ENCODE results near the gene SIDT1. TPM values are rescaled to one million over a fixed set of nuclear protein-coding genes. Genes with fewer than 3 reads are reported as not detected.

The SIDT1 gene
- total RNA-seq, 1 donor from 2014 or later = not detected

- no peaks in the 10 kb centered on the region for H3K27me3 ChIP-seq (ENCODE audit: insufficient read depth, low read length)
- no peak overlapping the region for H3K9ac ChIP-seq (ENCODE audit: low read length)
- H3K36me3 Mint-ChIP-seq (ENCODE audit: low read depth, unreplicated experiment) = peaks cover 19% of the 10 kb centered on the region
- no peaks in the 10 kb centered on the region for H3K27me3 Mint-ChIP-seq (ENCODE audit: low read depth, unreplicated experiment)
- no peak overlapping the region for H3K27ac ChIP-seq (ENCODE audit: low read depth, low read length)
- DNase-seq (ENCODE audit: low read depth) (no peak), FAIRE-seq (no peak)
- H3K79me2 ChIP-seq (ENCODE audit: insufficient read depth, low read length) = no peaks in the 10 kb centered on the region
- H3K4me3 Mint-ChIP-seq (ENCODE audit: unreplicated experiment) = no peak overlapping the region
- no peaks in the 10 kb centered on the region for H4K20me1 ChIP-seq (ENCODE audit: insufficient read depth, low read length)
- no peak overlapping the region for H3K4me3 ChIP-seq (ENCODE audit: insufficient read depth, low read depth, low read length)
- H3K9me3 ChIP-seq (ENCODE audit: insufficient read depth, low read depth, low read length) = no peaks in the 10 kb centered on the region
- peaks cover 16% of the 10 kb centered on the region for H3K36me3 ChIP-seq (ENCODE audit: insufficient read depth, low read length)
- H3K27ac Mint-ChIP-seq (ENCODE audit: unreplicated experiment) = no peak overlapping the region
- H2AFZ ChIP-seq (ENCODE audit: low read depth, low read length) = no peak overlapping the region
- no peak for TF ChIP-seq CTCF (IDR thresholded peaks at IDR 0.05; ENCODE audit: insufficient read depth, low read depth, low read length)
- no peak for TF ChIP-seq EZH2 (IDR thresholded peaks at IDR 0.05; ENCODE audit: insufficient read depth, low read length)
- no peak overlapping the region for H3K4me2 ChIP-seq (ENCODE audit: low read length)
- no peaks in the 10 kb centered on the region for H3K4me1 ChIP-seq (ENCODE audit: insufficient read depth, low read length)
- no peaks in the 10 kb centered on the region for H3K9me3 Mint-ChIP-seq (ENCODE audit: unreplicated experiment)
- no peaks in the 10 kb centered on the region for H3K4me1 Mint-ChIP-seq (ENCODE audit: low read depth, unreplicated experiment)
These were observed 130.5 kb downstream of the SIDT1 start for GRCh38 chr3:113662824-113663223.

GRCh38 chr3:113663324-113663750 is 131.0 kb downstream of the SIDT1 start:
- Histone ChIP-seq H3K27ac (ENCODE audit: low read depth, low read length) (no peak overlapping the region), H3K36me3 (ENCODE audit: insufficient read depth, low read length) (peaks cover 16% of the 10 kb centered on the region), H3K4me2 (ENCODE audit: low read length) (no peak overlapping the region), H2AFZ (ENCODE audit: low read depth, low read length) (no peak overlapping the region), H3K4me1 (ENCODE audit: insufficient read depth, low read length) (no peaks in the 10 kb centered on the region), H3K9me3 (ENCODE audit: insufficient read depth, low read depth, low read length) (no peaks in the 10 kb centered on the region), H3K79me2 (ENCODE audit: insufficient read depth, low read length) (no peaks in the 10 kb centered on the region), H3K4me3 (ENCODE audit: insufficient read depth, low read depth, low read length) (no peak overlapping the region), H4K20me1 (ENCODE audit: insufficient read depth, low read length) (no peaks in the 10 kb centered on the region), H3K27me3 (ENCODE audit: insufficient read depth, low read length) (no peaks in the 10 kb centered on the region), H3K9ac (ENCODE audit: low read length) (no peak overlapping the region)
- H3K9me3 Mint-ChIP-seq (ENCODE audit: unreplicated experiment) = no peaks in the 10 kb centered on the region
- H3K27ac Mint-ChIP-seq (ENCODE audit: unreplicated experiment) = no peak overlapping the region
- DNase-seq (ENCODE audit: low read depth) (no peak), FAIRE-seq (no peak)
- no peak overlapping the region for H3K4me3 Mint-ChIP-seq (ENCODE audit: unreplicated experiment)
- peaks cover 16% of the 10 kb centered on the region for H3K36me3 Mint-ChIP-seq (ENCODE audit: low read depth, unreplicated experiment)
- H3K27me3 Mint-ChIP-seq (ENCODE audit: low read depth, unreplicated experiment) = no peaks in the 10 kb centered on the region
- TF ChIP-seq CTCF (IDR thresholded peaks at IDR 0.05; ENCODE audit: insufficient read depth, low read depth, low read length) (no peak), EZH2 (IDR thresholded peaks at IDR 0.05; ENCODE audit: insufficient read depth, low read length) (no peak)
- peaks cover 4% of the 10 kb centered on the region for H3K4me1 Mint-ChIP-seq (ENCODE audit: low read depth, unreplicated experiment)

- Histone ChIP-seq H3K36me3 (ENCODE audit: insufficient read depth, low read length) (peaks cover 13% of the 10 kb centered on the region), H3K4me1 (ENCODE audit: insufficient read depth, low read length) (no peaks in the 10 kb centered on the region), H4K20me1 (ENCODE audit: insufficient read depth, low read length) (no peaks in the 10 kb centered on the region), H3K27me3 (ENCODE audit: insufficient read depth, low read length) (no peaks in the 10 kb centered on the region), H3K9ac (ENCODE audit: low read length) (no peak overlapping the region), H3K4me2 (ENCODE audit: low read length) (no peak overlapping the region), H3K4me3 (ENCODE audit: insufficient read depth, low read depth, low read length) (no peak overlapping the region), H3K9me3 (ENCODE audit: insufficient read depth, low read depth, low read length) (no peaks in the 10 kb centered on the region), H3K27ac (ENCODE audit: low read depth, low read length) (no peak overlapping the region), H2AFZ (ENCODE audit: low read depth, low read length) (no peak overlapping the region), H3K79me2 (ENCODE audit: insufficient read depth, low read length) (no peaks in the 10 kb centered on the region)
- Mint-ChIP-seq H3K4me3 (ENCODE audit: unreplicated experiment) (no peak overlapping the region), H3K4me1 (ENCODE audit: low read depth, unreplicated experiment) (peaks cover 5% of the 10 kb centered on the region), H3K27ac (ENCODE audit: unreplicated experiment) (no peak overlapping the region), H3K27me3 (ENCODE audit: low read depth, unreplicated experiment) (no peaks in the 10 kb centered on the region), H3K9me3 (ENCODE audit: unreplicated experiment) (no peaks in the 10 kb centered on the region), H3K36me3 (ENCODE audit: low read depth, unreplicated experiment) (peaks cover 16% of the 10 kb centered on the region)
- TF ChIP-seq EZH2 (IDR thresholded peaks at IDR 0.05; ENCODE audit: insufficient read depth, low read length) = no peak
- no peak for TF ChIP-seq CTCF (IDR thresholded peaks at IDR 0.05; ENCODE audit: insufficient read depth, low read depth, low read length)
- no peak for FAIRE-seq
- no peak for DNase-seq (ENCODE audit: low read depth)
These were observed 131.4 kb downstream of the SIDT1 start for GRCh38 chr3:113663761-113664160.
